Breast epithelium (tissue), 4 donors: ENCODE measurements around the gene NAV2. TPM values are rescaled to one million over a fixed set of nuclear protein-coding genes. Genes with fewer than 3 reads are reported as not detected.

ENCODE experiments used
- DNase-seq, 2 donors: peaks; one replicate each; pipeline ENCODE4 v3.0.0-alpha.2; 2019; ENCODE audit warnings: low spot score in 2 of 2
- H3K27ac ChIP-seq, 2 donors: fragments of 200-600 bp; sonication (generic) in 1 of 2; one replicate each; pipeline ENCODE4 v1.5.1; 2016 to 2019; ENCODE audit warnings: mild to moderate bottlenecking in 1 of 2
- H3K27me3 ChIP-seq, 2 donors: fragments of 200-600 bp; sonication (generic) in 1 of 2; one replicate each; pipeline versions ENCODE4 v1.5.1 to v1.6.0; 2017 to 2019; ENCODE audit warnings: control low read depth in 1 of 2, mild to moderate bottlenecking in 1 of 2
- H3K36me3 ChIP-seq: fragments of 200-600 bp; one replicate; pipeline ENCODE4 v1.5.1; 2019
- H3K4me1 ChIP-seq, 2 donors: fragments of 200-600 bp; sonication (generic); one replicate each; pipeline ENCODE4 v1.5.1; 2016 to 2019; ENCODE audit warnings: control low read depth in 1 of 2
- H3K4me3 ChIP-seq, 3 donors: fragments of 200-600 bp; sonication (generic); 1 replicate in 2 of 3; 2 replicates in 1 of 3; pipeline ENCODE4 v1.5.1; 2016 to 2019; ENCODE audit warnings: mild to moderate bottlenecking in 3 of 3, moderate library complexity in 2 of 3
- H3K9me3 ChIP-seq, 2 donors: fragments of 200-600 bp; sonication (generic) in 1 of 2; one replicate each; pipeline ENCODE4 v1.5.1; 2016 to 2019; ENCODE audit warnings: control low read depth in 1 of 2
- POLR2A ChIP-seq: fragments of 450-650 bp; IDR thresholded peaks from one replicate; pipeline ENCODE4 v1.6.1; 2016; ENCODE audit warnings: antibody characterized with exemption, mild to moderate bottlenecking, moderate library complexity
- POLR2AphosphoS5 ChIP-seq, 3 donors: sonication (generic); formaldehyde crosslinking; IDR thresholded peaks; one replicate each; pipeline ENCODE4 v1.6.1; 2017; ENCODE audit warnings: antibody characterized with exemption in 3 of 3
- intact Hi-C: fragments of 100-400 bp; cut with DNase I; formaldehyde crosslinking; loops from one replicate; pipeline ENCODE4 v1.15.1; 2023; ENCODE audit warnings: low total_unique reads
- total RNA-seq, 3 donors: library from RNA; depleted of rRNA; stranded (reverse); fragments of >200 nt; gene quantifications; one replicate each; pipeline ENCODE4 v1.1.0, GENCODE V29; 2016
- TF ChIP-seq, protein P1 (sequence below), 3 donors: fragments of 450-650 bp; IDR thresholded peaks; one replicate each; pipeline ENCODE4 v1.5.1; 2016 to 2017; ENCODE audit warnings: antibody characterized with exemption in 3 of 3, mild to moderate bottlenecking in 3 of 3, moderate library complexity in 3 of 3

NAV2 gene
- total RNA-seq, 3 donors from 2014 or later = 28.2 to 61.8 (median 31.4) TPM

DNA sequence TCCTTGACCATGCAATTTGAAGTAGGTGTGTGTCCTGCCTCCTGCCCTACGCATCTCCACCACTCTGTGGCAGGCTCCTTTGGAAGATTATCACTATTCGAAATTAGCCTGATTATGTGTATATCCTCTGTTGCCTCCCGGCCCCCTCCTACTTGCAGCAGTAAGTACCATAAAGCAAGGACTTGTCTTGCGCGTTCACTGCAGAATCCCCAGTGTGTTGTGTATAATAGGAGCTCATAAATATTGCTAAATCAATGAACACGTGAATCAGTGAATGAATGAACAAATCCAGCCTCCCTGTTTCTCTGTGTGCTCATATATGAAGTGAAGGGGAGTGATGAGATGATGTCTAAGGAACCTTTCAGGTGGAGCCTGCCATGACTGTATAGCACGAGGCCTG, 237.0 kb downstream of the NAV2 start:
- Histone ChIP-seq H3K9me3 (no peaks in the 10 kb centered on the region), H3K4me3 (no peak overlapping the region), H3K27ac (no peak overlapping the region), H3K27me3 (no peaks in the 10 kb centered on the region), H3K36me3 (no peaks in the 10 kb centered on the region), H3K4me1 (no peaks in the 10 kb centered on the region)
- TF ChIP-seq POLR2AphosphoS5 (IDR thresholded peaks at IDR 0.05) = no peak
- TF ChIP-seq POLR2A = no peak
- TF ChIP-seq, protein P1, sequence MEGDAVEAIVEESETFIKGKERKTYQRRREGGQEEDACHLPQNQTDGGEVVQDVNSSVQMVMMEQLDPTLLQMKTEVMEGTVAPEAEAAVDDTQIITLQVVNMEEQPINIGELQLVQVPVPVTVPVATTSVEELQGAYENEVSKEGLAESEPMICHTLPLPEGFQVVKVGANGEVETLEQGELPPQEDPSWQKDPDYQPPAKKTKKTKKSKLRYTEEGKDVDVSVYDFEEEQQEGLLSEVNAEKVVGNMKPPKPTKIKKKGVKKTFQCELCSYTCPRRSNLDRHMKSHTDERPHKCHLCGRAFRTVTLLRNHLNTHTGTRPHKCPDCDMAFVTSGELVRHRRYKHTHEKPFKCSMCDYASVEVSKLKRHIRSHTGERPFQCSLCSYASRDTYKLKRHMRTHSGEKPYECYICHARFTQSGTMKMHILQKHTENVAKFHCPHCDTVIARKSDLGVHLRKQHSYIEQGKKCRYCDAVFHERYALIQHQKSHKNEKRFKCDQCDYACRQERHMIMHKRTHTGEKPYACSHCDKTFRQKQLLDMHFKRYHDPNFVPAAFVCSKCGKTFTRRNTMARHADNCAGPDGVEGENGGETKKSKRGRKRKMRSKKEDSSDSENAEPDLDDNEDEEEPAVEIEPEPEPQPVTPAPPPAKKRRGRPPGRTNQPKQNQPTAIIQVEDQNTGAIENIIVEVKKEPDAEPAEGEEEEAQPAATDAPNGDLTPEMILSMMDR (IDR thresholded peaks at IDR 0.05) = no peak
- intact Hi-C loops = no loop called here
- DNase-seq = no peak

DNA sequence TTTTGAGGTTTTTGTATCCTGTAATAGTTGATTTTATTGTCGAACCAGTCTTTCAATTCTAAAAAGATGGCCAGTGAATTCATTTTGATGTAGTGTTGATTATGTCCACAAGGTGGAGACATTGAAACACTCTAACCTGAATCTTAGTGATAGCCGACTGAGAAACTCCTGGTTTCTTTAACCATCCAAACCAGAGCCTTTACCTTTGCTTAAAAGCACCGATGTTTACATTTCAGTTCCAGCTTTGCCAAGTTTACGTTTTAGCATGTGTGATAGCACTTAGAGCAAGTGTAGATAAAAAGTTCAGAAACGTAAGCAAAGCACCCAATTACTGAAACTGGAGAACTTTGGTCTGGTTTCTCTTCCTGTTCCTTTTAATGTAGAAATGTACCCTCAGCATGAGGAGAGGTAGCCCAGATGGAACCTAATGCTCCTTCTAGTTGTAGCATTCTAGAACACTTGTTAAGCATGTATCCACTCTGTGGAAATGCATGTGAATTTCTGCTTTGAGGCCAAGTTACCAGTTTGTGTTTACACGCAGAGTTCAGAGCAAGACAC, 239.0 kb downstream of the NAV2 start:
- H3K9me3 ChIP-seq = no peaks in the 10 kb centered on the region
- no peaks in the 10 kb centered on the region for H3K4me1 ChIP-seq
- H3K4me3 ChIP-seq = no peak overlapping the region
- TF ChIP-seq POLR2AphosphoS5 (IDR thresholded peaks at IDR 0.05) = no peak
- TF ChIP-seq, protein P1 (IDR thresholded peaks at IDR 0.05) = peak; percentile 55 to 80 (median 78)
- no peaks in the 10 kb centered on the region for H3K27me3 ChIP-seq
- H3K27ac ChIP-seq = peak overlapping the region in 1 of 2 donors; percentile 29
- H3K36me3 ChIP-seq = no peaks in the 10 kb centered on the region
- no peak for DNase-seq
- intact Hi-C loops = no loop called here

DNA sequence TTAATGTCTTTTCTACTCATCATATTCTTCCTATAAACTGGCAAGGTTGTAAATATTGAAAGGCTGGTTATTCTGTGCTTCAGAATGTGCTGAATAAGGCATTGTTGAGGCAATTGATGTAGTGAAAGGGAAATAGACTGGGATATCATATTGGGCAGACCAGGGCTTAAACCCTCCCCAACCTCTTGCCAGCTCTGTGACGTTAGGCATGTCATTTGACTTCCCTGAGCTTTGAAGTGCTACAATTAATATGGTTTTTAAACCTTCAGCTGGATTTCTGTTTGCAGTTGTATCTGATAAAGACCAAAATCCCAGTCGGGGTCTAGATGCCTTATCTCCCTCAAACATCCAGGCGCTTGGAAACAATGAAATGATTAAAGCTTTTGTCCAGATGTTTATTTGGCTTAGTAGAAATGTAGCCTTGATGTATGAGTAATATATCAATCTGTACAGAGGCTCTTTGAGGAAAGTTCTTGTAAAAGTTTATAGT, 239.5 kb downstream of the NAV2 start:
- Histone ChIP-seq H3K27ac (peak overlapping the region in 1 of 2 donors; percentile 29), H3K9me3 (no peaks in the 10 kb centered on the region), H3K27me3 (no peaks in the 10 kb centered on the region), H3K4me3 (no peak overlapping the region), H3K4me1 (no peaks in the 10 kb centered on the region), H3K36me3 (no peaks in the 10 kb centered on the region)
- intact Hi-C loops = no loop called here
- DNase-seq = no peak
- no peak for TF ChIP-seq POLR2A
- TF ChIP-seq, protein P1 (IDR thresholded peaks at IDR 0.05) = no peak
- TF ChIP-seq POLR2AphosphoS5 (IDR thresholded peaks at IDR 0.05) = no peak

DNA sequence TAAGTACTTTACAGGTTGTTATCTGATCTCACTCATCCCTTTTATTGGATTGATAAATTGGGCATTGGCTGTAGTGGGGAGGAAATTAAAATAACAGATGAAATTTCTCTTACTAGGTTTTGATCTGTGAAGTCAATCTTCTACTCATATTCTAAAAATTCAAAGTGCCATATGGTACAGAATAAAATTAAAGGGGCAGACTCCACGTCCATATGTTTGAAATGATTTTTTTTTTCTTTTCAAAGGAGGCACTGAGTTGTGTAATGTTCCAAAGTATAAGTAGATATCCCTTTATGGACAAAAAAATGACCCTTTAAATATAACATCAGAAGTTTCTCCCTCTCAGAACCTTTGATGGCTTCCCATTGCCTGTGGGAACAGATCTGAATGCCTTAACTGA, 240.3 kb downstream of the NAV2 start:
- no peak for DNase-seq
- Histone ChIP-seq H3K4me1 (no peaks in the 10 kb centered on the region), H3K27me3 (no peaks in the 10 kb centered on the region), H3K9me3 (no peaks in the 10 kb centered on the region), H3K36me3 (no peaks in the 10 kb centered on the region), H3K4me3 (no peak overlapping the region), H3K27ac (no peak overlapping the region)
- intact Hi-C loops = no loop called here
- TF ChIP-seq POLR2A (no peak), POLR2AphosphoS5 (IDR thresholded peaks at IDR 0.05) (no peak)
- TF ChIP-seq, protein P1 (IDR thresholded peaks at IDR 0.05) = no peak

DNA sequence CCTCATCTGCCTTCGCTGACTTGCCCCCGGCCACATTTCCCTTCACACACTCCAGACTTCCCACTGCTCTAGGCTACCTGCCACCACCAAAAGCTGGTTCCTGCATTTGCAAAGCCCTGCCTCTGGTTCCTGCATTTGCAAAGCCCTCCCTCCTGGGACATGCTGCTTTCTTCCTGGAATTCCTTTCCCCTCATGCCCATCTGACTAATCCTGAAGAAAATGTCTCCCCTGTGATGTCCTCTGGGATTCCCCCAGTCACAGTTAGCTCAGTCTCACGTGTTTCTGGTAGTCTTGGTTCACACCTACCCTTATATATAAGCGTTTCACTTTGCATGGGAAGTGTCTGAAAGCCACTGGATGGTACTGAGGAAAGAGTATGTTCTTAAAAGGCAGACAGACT, 240.7 kb downstream of the NAV2 start:
- no peak for TF ChIP-seq POLR2AphosphoS5 (IDR thresholded peaks at IDR 0.05)
- no peak for TF ChIP-seq POLR2A
- TF ChIP-seq, protein P1 (IDR thresholded peaks at IDR 0.05) = no peak
- H3K27me3 ChIP-seq = no peaks in the 10 kb centered on the region
- no peaks in the 10 kb centered on the region for H3K9me3 ChIP-seq
- H3K4me1 ChIP-seq = no peaks in the 10 kb centered on the region
- no peaks in the 10 kb centered on the region for H3K36me3 ChIP-seq
- no peak overlapping the region for H3K4me3 ChIP-seq
- DNase-seq = no peak
- peak overlapping the region in 1 of 2 donors; percentile 12 for H3K27ac ChIP-seq
- intact Hi-C loops = no loop called here
